ENCODE results near the gene PMS1.

PMS1 gene

DNA sequence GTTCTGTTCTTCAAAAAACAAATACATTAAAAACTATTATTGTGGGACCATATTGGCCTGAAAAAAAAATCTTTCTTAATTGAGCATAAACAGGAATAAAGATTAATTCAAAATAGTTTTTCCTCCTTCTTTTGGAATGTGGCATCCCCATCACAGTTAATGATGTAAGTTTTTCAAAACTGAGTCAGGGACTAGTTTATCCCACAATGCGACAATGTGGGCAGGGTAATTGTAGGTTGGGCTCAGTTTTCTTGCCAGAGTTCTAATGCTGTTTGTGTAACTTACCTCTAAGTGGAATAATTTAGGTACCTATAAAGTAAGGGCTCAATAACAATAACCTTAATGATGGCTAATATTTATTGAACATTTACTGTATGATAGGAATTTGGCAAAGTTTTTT lies 82.0 kb downstream of the PMS1 start:
- TF ChIP-seq ZFX (IDR thresholded peaks at IDR 0.05; ENCODE audit: borderline replicate concordance), result no peak
- TF ChIP-seq, protein P1, sequence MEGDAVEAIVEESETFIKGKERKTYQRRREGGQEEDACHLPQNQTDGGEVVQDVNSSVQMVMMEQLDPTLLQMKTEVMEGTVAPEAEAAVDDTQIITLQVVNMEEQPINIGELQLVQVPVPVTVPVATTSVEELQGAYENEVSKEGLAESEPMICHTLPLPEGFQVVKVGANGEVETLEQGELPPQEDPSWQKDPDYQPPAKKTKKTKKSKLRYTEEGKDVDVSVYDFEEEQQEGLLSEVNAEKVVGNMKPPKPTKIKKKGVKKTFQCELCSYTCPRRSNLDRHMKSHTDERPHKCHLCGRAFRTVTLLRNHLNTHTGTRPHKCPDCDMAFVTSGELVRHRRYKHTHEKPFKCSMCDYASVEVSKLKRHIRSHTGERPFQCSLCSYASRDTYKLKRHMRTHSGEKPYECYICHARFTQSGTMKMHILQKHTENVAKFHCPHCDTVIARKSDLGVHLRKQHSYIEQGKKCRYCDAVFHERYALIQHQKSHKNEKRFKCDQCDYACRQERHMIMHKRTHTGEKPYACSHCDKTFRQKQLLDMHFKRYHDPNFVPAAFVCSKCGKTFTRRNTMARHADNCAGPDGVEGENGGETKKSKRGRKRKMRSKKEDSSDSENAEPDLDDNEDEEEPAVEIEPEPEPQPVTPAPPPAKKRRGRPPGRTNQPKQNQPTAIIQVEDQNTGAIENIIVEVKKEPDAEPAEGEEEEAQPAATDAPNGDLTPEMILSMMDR (IDR thresholded peaks at IDR 0.05), result no peak
- H3K27ac ChIP-seq, result no peak overlapping the region

DNA sequence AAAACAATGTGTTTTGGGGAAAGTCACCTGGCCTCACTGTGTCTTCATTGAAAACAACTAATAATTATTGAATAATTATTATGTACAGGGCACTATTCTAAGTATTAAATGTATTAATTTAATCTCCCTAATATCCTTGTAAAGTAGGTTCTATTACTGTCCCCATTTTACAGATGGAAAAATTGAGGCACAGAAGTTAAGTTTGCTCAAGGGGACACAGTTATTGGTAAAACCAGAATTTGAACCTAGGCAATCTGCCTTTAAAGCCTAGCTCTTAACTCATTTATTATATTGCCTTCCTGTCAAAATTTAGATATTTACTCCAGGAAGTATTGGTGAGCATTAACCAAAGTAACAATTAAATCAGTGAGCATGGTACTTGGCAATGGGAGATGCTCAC lies 84.6 kb downstream of the PMS1 start:
- H3K27ac ChIP-seq, result no peak overlapping the region
- TF ChIP-seq, protein P1 (IDR thresholded peaks at IDR 0.05), result no peak
- TF ChIP-seq ZFX (IDR thresholded peaks at IDR 0.05; ENCODE audit: borderline replicate concordance), result no peak

DNA sequence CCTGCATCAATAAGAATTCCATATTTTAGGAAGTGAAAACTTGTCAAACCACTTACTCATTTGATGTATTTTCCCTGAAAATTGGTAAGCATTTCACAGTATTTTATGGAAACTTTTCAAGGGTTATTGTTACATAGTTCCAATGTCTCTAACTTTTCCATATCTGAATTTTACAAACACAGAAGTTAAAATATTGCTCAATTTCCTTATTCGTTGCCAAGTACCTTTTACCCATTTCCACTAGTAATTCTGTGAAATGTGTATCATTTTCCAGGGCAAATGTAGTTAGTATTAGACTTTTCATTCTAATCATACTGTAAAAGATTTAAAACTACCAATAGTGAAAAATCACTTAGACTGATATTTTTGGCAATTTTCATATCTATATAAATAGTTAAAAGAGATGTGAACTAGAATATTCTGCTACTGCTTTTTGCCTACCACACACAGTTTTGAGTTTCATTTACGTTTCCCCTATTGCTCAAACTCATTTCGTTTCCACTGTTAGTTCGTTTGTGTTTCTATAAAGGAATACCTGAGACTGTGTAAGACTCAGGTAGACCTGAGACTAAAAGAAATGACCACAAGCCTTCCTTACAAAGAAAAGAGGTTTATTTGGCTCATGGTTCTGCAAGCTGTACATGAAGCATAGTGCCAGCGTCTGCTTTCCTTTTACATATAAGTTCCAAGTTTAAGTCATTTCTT lies 86.3 kb downstream of the PMS1 start:
- TF ChIP-seq, protein P1 (IDR thresholded peaks at IDR 0.05), result no peak
- TF ChIP-seq ZFX (IDR thresholded peaks at IDR 0.05; ENCODE audit: borderline replicate concordance), result no peak
- no peak overlapping the region for H3K27ac ChIP-seq

DNA sequence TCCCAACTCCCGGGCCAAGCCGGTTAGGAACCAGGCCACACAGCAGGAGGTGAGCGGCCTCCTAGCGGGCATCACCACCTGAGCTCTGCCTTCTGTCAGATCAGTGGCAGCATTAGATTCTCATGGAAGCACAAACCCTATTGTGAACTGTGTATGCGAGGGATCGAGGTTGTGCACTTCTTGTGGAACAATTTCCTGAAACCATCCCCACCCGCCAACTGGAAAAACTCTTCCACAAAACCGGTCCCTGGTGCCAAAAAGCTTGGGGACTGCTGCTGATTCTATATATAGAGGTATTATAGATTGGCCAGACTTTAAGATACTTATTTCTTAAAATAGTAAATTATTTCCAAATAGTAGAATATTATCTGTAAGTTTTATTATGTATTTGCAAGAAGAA lies 89.4 kb downstream of the PMS1 start:
- no peak overlapping the region for H3K27ac ChIP-seq
- TF ChIP-seq, protein P1 (IDR thresholded peaks at IDR 0.05), result no peak
- no peak for TF ChIP-seq ZFX (IDR thresholded peaks at IDR 0.05; ENCODE audit: borderline replicate concordance)

DNA sequence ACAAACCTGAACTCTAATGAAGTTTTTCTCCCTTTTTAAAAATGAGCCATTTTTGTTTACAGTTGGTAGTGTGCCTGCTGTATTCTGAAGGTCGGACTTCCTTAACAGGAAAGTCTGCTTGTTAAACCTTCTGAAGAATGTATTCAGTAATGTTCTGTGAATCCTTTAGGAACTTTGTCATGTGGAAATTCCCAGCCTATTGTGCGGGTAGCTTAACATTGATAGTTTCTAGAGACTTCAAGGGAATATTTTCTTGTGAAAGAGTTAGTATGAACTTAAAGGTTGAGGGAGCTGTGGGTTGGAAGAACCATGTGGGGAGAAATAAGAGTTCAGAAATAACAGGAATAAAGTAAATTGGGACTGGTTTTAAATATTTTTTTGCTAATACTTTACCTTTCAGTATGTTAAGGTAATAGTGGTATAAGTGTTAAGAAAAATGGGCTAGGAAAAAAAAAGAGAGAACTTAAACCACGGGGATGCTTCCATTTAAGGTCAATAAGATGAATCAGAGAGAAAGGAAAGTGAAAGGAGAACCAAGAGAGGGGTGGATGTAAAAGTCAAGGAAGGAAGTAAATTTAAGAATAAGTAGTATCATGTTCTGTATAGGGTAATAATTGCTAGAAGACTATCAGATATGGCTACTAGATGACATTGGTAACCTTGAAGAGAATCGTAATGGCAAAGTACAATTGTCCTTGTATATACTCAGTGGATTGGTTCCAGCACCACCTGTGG lies 90.5 kb downstream of the PMS1 start:
- no peak for TF ChIP-seq ZFX (IDR thresholded peaks at IDR 0.05; ENCODE audit: borderline replicate concordance)
- no peak overlapping the region for H3K27ac ChIP-seq

DNA sequence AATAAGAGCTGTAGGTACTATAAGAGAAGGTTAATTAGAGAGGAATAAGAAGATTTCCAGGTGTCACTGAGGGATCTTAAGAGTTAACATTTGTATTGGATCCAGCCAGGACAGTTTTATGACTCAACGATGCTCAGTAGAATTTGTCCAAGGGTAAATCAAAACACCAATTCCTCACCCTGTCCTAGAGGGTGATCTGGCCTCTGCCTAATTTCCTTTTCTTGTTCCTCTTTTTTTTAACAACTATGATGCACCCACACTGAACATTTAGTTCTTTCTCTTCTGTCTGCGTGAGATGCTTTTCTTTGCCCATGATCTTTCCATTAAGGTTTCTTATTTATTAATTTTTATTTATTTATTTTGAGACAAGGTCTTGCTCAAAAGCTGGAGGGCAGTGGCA lies 92.0 kb downstream of the PMS1 start:
- H3K27ac ChIP-seq, result no peak overlapping the region
- no peak for TF ChIP-seq ZFX (IDR thresholded peaks at IDR 0.05; ENCODE audit: borderline replicate concordance)
- TF ChIP-seq, protein P1 (IDR thresholded peaks at IDR 0.05), result no peak

DNA sequence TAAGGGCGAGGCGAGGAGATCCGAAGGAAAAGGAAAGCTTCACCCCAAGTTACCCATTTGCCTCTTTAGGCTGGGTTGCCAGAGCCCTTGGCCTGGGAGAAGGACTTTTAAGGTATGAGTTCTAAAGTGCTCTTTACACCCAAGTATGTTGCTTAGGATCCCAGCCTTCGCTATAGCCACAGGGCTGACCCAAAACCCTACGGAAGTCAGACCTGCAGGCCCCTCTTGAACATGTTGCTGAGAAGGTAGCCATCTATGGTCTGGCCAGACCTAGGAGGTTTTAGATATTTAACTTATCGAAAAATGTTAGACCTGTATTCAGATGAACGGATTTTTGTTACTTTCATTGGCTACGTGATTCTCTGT lies 95.4 kb downstream of the PMS1 start:
- TF ChIP-seq ZFX (IDR thresholded peaks at IDR 0.05; ENCODE audit: borderline replicate concordance), result no peak
- TF ChIP-seq, protein P1 (IDR thresholded peaks at IDR 0.05), result no peak
- no peak overlapping the region for H3K27ac ChIP-seq
